ENCODE data around the gene B3GNT8. TPM values are rescaled to one million over a fixed set of nuclear protein-coding genes. Genes with fewer than 3 reads are reported as not detected.

Gene B3GNT8
- total and polyA plus RNA-seq, 2 donors from 2014 or later = 4.4 to 6.5 TPM

- Histone ChIP-seq H3K27me3 (ENCODE audit: control insufficient read depth, insufficient read depth, low read length) (no peaks in the 10 kb centered on the region), H3K9ac (ENCODE audit: low read length in 3 of 3) (peak overlapping the region in 1 of 3 donors; percentile 91), H3K36me3 (ENCODE audit: control insufficient read depth in 2 of 3, insufficient read depth in 3 of 3, low read length in 3 of 3) (peaks cover 0 to 18% (median 9%) of the 10 kb centered on the region in 3 donors), H3K4me3 (ENCODE audit: low read length in 3 of 3) (peak overlapping the region; percentile 21 to 66 (median 55)), H3K4me1 (ENCODE audit: control insufficient read depth in 2 of 3, insufficient read depth in 2 of 3, low read depth in 1 of 3, low read length in 3 of 3) (peaks cover 0 to 23% (median 9%) of the 10 kb centered on the region in 3 donors), H3K27ac (ENCODE audit: low read depth in 2 of 2, low read length in 2 of 2) (peak overlapping the region in 1 of 2 donors; percentile 74), H3K9me3 (ENCODE audit: control insufficient read depth in 2 of 3, insufficient read depth in 1 of 3, low read length in 3 of 3) (no peaks in the 10 kb centered on the region)
- intact Hi-C loops (cut with DNase I) = no loop called here
- DNase-seq = peak in 1 of 5 donors; percentile 81
- TF ChIP-seq, protein P1, sequence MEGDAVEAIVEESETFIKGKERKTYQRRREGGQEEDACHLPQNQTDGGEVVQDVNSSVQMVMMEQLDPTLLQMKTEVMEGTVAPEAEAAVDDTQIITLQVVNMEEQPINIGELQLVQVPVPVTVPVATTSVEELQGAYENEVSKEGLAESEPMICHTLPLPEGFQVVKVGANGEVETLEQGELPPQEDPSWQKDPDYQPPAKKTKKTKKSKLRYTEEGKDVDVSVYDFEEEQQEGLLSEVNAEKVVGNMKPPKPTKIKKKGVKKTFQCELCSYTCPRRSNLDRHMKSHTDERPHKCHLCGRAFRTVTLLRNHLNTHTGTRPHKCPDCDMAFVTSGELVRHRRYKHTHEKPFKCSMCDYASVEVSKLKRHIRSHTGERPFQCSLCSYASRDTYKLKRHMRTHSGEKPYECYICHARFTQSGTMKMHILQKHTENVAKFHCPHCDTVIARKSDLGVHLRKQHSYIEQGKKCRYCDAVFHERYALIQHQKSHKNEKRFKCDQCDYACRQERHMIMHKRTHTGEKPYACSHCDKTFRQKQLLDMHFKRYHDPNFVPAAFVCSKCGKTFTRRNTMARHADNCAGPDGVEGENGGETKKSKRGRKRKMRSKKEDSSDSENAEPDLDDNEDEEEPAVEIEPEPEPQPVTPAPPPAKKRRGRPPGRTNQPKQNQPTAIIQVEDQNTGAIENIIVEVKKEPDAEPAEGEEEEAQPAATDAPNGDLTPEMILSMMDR (IDR thresholded peaks at IDR 0.05; ENCODE audit: borderline replicate concordance, extremely low read depth, insufficient read depth) = no peak
- no peak for FAIRE-seq
Observed at GRCh38 chr19:41426116-41426841, 895 bp downstream of the B3GNT8 start.

GRCh38 chr19:41425174-41426115 lies 1.7 kb downstream of the B3GNT8 start:
- H3K27ac ChIP-seq (ENCODE audit: low read depth in 2 of 2, low read length in 2 of 2) = no peak overlapping the region
- peaks cover 0 to 22% (median 9%) of the 10 kb centered on the region in 3 donors for H3K4me1 ChIP-seq (ENCODE audit: control insufficient read depth in 2 of 3, insufficient read depth in 2 of 3, low read depth in 1 of 3, low read length in 3 of 3)
- FAIRE-seq (no peak), DNase-seq (peak in 1 of 5 donors; percentile 69)
- no peaks in the 10 kb centered on the region for H3K27me3 ChIP-seq (ENCODE audit: control insufficient read depth, insufficient read depth, low read length)
- H3K9me3 ChIP-seq (ENCODE audit: control insufficient read depth in 2 of 3, insufficient read depth in 1 of 3, low read length in 3 of 3) = no peaks in the 10 kb centered on the region
- H3K36me3 ChIP-seq (ENCODE audit: control insufficient read depth in 2 of 3, insufficient read depth in 3 of 3, low read length in 3 of 3) = peaks cover 0 to 19% (median 9%) of the 10 kb centered on the region in 3 donors
- intact Hi-C loops (cut with DNase I) = no loop called here
- H3K9ac ChIP-seq (ENCODE audit: low read length in 3 of 3) = no peak overlapping the region
- H3K4me3 ChIP-seq (ENCODE audit: low read length in 3 of 3) = no peak overlapping the region
- TF ChIP-seq, protein P1 (IDR thresholded peaks at IDR 0.05; ENCODE audit: borderline replicate concordance, extremely low read depth, insufficient read depth) = no peak

DNA sequence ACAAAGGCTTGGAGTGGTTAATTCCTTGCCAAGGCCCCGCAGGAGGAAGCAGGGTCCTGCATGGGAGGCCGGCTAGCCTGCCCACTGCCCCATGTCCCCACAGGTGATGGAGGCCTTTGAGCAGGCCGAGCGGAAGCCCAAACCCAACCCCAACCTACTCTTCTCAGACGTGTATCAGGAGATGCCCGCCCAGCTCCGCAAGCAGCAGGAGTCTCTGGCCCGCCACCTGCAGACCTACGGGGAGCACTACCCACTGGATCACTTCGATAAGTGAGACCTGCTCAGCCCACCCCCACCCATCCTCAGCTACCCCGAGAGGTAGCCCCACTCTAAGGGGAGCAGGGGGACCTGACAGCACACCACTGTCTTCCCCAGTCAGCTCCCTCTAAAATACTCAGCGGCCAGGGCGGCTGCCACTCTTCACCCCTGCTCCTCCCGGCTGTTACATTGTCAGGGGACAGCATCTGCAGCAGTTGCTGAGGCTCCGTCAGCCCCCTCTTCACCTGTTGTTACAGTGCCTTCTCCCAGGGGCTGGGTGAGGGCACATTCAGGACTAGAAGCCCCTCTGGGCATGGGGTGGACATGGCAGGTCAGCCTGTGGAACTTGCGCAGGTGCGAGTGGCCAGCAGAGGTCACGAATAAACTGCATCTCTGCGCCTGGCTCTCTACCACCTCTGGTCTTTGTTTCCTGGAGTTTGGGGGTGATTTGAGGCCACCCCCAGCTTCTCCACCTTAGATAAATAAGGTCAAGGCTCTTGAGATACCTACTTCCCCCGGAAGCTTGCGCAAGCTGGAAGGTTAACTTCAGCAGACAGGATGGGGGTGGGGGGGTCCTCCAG lies 2.6 kb downstream of the B3GNT8 start:
- peaks cover 2 to 28% (median 15%) of the 10 kb centered on the region in 3 donors for H3K36me3 ChIP-seq (ENCODE audit: control insufficient read depth in 2 of 3, insufficient read depth in 3 of 3, low read length in 3 of 3)
- TF ChIP-seq, protein P1 (IDR thresholded peaks at IDR 0.05; ENCODE audit: borderline replicate concordance, extremely low read depth, insufficient read depth) = no peak
- no peak overlapping the region for H3K4me3 ChIP-seq (ENCODE audit: low read length in 3 of 3)
- DNase-seq (peak in 1 of 5 donors; percentile 73), FAIRE-seq (no peak)
- H3K9ac ChIP-seq (ENCODE audit: low read length in 3 of 3) = no peak overlapping the region
- intact Hi-C loops (cut with DNase I) = no loop called here
- no peak overlapping the region for H3K27ac ChIP-seq (ENCODE audit: low read depth in 2 of 2, low read length in 2 of 2)
- no peaks in the 10 kb centered on the region for H3K27me3 ChIP-seq (ENCODE audit: control insufficient read depth, insufficient read depth, low read length)
- no peaks in the 10 kb centered on the region for H3K9me3 ChIP-seq (ENCODE audit: control insufficient read depth in 2 of 3, insufficient read depth in 1 of 3, low read length in 3 of 3)
- H3K4me1 ChIP-seq (ENCODE audit: control insufficient read depth in 2 of 3, insufficient read depth in 2 of 3, low read depth in 1 of 3, low read length in 3 of 3) = peaks cover 0 to 22% (median 9%) of the 10 kb centered on the region in 3 donors
